ENCODE data around the gene USP37.

DNA sequence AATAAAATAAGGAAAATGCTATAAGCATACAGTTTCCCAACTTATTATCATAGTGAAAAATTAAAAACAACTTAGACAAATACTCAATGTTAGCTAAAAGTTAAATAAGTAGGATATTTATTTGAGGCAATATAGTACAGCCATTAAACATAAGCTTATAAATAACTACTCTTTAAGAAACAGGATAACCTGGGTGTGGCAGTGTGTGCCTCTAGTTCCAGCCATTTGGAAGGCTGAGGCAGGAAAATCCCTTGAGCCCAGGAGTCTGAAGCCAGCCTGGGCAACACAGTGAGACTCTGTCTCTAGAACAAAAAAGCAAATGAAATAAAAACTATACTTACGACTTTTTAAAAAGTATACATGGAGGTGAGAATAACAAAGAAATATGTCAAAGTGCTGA, 109.6 kb downstream of the USP37 start:
- TF ChIP-seq, protein P1, sequence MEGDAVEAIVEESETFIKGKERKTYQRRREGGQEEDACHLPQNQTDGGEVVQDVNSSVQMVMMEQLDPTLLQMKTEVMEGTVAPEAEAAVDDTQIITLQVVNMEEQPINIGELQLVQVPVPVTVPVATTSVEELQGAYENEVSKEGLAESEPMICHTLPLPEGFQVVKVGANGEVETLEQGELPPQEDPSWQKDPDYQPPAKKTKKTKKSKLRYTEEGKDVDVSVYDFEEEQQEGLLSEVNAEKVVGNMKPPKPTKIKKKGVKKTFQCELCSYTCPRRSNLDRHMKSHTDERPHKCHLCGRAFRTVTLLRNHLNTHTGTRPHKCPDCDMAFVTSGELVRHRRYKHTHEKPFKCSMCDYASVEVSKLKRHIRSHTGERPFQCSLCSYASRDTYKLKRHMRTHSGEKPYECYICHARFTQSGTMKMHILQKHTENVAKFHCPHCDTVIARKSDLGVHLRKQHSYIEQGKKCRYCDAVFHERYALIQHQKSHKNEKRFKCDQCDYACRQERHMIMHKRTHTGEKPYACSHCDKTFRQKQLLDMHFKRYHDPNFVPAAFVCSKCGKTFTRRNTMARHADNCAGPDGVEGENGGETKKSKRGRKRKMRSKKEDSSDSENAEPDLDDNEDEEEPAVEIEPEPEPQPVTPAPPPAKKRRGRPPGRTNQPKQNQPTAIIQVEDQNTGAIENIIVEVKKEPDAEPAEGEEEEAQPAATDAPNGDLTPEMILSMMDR (IDR thresholded peaks at IDR 0.05; ENCODE audit: insufficient read depth, low read depth, low read length): no peak
- no peak for TF ChIP-seq EZH2 (IDR thresholded peaks at IDR 0.05; ENCODE audit: insufficient read depth, low read length)
